Keratinocyte (primary cell): ENCODE measurements around the gene ATPAF1.

Source experiments
- EZH2 ChIP-seq: IDR thresholded peaks from one replicate; pipeline ENCODE4 v1.6.1; 2012; ENCODE audit warnings: inconsistent platforms, mild to moderate bottlenecking, low read length, moderate library complexity
- TF ChIP-seq, protein P1 (sequence below), 3 experiments: IDR thresholded peaks in 1 of 3; conservative IDR thresholded peaks in 1 of 3; optimal IDR thresholded peaks in 1 of 3; 2 replicates in 2 of 3; 3 replicates in 1 of 3; pipeline versions ENCODE3 to v1.5.1; 2011; ENCODE audit warnings: low read length in 3 of 3, mild to moderate bottlenecking in 3 of 3, moderate library complexity in 2 of 3, control low read depth in 1 of 3, inconsistent platforms in 1 of 3; ENCODE audit not compliant: insufficient read depth in 2 of 3; ENCODE audit errors: extremely low read depth in 1 of 3

DNA sequence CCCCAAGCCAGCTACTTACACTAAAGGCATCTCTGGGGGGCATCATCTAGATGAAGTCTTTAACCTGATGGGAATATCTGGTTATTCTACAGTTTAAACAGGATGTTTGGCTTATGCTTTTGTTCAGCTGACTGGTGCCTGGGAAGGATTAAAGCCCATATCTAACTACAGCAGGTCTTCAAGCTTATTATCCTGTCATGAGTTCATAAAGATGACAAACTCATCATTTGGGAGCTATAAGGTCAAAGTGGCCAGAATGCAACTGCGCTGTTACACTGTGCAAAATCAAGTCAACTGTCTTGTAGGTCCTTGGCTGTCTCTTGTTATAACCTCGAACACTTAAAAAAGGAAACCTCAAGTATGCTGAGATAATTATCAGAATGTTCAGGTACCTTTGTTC, 33.0 kb downstream of the ATPAF1 start:
- TF ChIP-seq, protein P1, sequence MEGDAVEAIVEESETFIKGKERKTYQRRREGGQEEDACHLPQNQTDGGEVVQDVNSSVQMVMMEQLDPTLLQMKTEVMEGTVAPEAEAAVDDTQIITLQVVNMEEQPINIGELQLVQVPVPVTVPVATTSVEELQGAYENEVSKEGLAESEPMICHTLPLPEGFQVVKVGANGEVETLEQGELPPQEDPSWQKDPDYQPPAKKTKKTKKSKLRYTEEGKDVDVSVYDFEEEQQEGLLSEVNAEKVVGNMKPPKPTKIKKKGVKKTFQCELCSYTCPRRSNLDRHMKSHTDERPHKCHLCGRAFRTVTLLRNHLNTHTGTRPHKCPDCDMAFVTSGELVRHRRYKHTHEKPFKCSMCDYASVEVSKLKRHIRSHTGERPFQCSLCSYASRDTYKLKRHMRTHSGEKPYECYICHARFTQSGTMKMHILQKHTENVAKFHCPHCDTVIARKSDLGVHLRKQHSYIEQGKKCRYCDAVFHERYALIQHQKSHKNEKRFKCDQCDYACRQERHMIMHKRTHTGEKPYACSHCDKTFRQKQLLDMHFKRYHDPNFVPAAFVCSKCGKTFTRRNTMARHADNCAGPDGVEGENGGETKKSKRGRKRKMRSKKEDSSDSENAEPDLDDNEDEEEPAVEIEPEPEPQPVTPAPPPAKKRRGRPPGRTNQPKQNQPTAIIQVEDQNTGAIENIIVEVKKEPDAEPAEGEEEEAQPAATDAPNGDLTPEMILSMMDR (optimal IDR thresholded peaks at IDR 0.05 in 1 of 3, IDR thresholded peaks at IDR 0.05 in 1 of 3, conservative IDR thresholded peaks at IDR 0.05 in 1 of 3; ENCODE audit: extremely low read depth in 1 of 3, insufficient read depth in 2 of 3, low read length in 3 of 3) = no peak
- no peak for TF ChIP-seq EZH2
